SK-N-SH treated with all-trans-retinoic acid at 6 μM for 48 hours (cell line): ENCODE measurements around the gene SMYD5.

Experiments
- ARNTL ChIP-seq: fragments of 450-650 bp; formaldehyde crosslinking; IDR thresholded peaks from 2 replicates; pipeline ENCODE4 v1.5.0; 2020; ENCODE audit warnings: low read depth, mild to moderate bottlenecking, moderate library complexity, borderline replicate concordance
- CREB5 ChIP-seq: fragments of 250-450 bp; sonication (Bioruptor Pico); IDR thresholded peaks from 2 replicates; pipeline ENCODE4 v1.5.1; 2020; ENCODE audit warnings: low read depth, mild to moderate bottlenecking, moderate library complexity
- ZFP30 ChIP-seq: fragments of 450-650 bp; formaldehyde crosslinking; IDR thresholded peaks from 2 replicates; pipeline ENCODE4 v1.5.0; 2022; ENCODE audit warnings: mild to moderate bottlenecking, moderate library complexity

DNA sequence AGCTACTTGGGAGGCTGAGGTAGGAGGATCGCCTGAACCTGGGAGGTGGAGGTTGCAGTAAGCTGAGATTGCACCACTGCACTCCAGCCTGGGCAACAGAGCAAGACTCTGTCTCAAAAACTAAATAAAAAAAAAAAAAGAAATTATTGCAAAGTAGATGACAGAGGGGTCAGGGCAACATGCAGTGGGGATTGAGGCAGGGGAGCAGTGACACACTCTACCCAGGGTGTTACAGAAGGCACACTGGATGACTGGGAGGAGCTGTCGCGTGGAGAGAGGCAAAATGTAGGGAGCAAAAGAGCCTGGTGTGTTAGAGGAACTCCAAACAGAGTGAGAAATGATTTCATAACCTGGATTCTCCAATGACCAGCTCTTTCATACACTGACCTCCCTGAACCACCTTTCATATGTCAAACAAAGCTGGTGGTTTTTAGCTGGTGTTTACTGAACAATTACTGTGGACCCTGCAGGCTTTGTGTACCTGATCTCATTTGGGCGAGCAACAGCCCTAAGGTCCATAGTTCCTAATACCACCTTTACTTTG lies 48.1 kb downstream of the SMYD5 start:
- TF ChIP-seq ZFP30 (no peak), ARNTL (no peak), CREB5 (CRISPR knock-in tag) (no peak)
